ENCODE data around the gene BCOR.

GRCh38 chrX:40019541-40019940 lies 78.2 kb downstream of the BCOR start:
- TF ChIP-seq, protein P1, sequence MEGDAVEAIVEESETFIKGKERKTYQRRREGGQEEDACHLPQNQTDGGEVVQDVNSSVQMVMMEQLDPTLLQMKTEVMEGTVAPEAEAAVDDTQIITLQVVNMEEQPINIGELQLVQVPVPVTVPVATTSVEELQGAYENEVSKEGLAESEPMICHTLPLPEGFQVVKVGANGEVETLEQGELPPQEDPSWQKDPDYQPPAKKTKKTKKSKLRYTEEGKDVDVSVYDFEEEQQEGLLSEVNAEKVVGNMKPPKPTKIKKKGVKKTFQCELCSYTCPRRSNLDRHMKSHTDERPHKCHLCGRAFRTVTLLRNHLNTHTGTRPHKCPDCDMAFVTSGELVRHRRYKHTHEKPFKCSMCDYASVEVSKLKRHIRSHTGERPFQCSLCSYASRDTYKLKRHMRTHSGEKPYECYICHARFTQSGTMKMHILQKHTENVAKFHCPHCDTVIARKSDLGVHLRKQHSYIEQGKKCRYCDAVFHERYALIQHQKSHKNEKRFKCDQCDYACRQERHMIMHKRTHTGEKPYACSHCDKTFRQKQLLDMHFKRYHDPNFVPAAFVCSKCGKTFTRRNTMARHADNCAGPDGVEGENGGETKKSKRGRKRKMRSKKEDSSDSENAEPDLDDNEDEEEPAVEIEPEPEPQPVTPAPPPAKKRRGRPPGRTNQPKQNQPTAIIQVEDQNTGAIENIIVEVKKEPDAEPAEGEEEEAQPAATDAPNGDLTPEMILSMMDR (IDR thresholded peaks at IDR 0.05): no peak
- TF ChIP-seq POLR2AphosphoS5 (IDR thresholded peaks at IDR 0.05; ENCODE audit: low read depth, low read length) (no peak), TCF7L2 (IDR thresholded peaks at IDR 0.05; ENCODE audit: low read depth, low read length) (no peak)
